Testis (tissue), 3 donors: Measurements from ENCODE around the gene AHDC1. TPM values are rescaled to one million over a fixed set of nuclear protein-coding genes. Genes with fewer than 3 reads are reported as not detected.

Source experiments
- DNase-seq: peaks from one replicate; pipeline ENCODE4 v3.0.0-alpha.2; 2019
- H3K27ac ChIP-seq, 2 donors: fragments of 200-600 bp; sonication (generic); one replicate each; pipeline ENCODE4 v1.5.1; 2019
- H3K27me3 ChIP-seq: fragments of 200-600 bp; sonication (generic); one replicate; pipeline ENCODE4 v1.5.1; 2019
- H3K36me3 ChIP-seq: fragments of 200-600 bp; sonication (generic); one replicate; pipeline ENCODE4 v1.5.1; 2017; ENCODE audit warnings: low read depth; ENCODE audit errors: missing control alignments
- H3K4me1 ChIP-seq: fragments of 200-600 bp; sonication (generic); one replicate; pipeline ENCODE4 v1.5.1; 2019
- H3K4me3 ChIP-seq, 2 donors: fragments of 200-600 bp; sonication (generic); one replicate each; pipeline ENCODE4 v1.5.1; 2017 to 2019
- H3K9me3 ChIP-seq: fragments of 200-600 bp; sonication (generic); one replicate; pipeline ENCODE4 v1.5.1; 2017
- POLR2A ChIP-seq: fragments of 450-650 bp; IDR thresholded peaks from one replicate; pipeline ENCODE4 v1.6.1; 2017; ENCODE audit warnings: antibody characterized with exemption, mild to moderate bottlenecking, moderate library complexity
- WGBS, 2 donors: methylation state at CpG; one replicate each; pipeline ENCODE4 v1.1.5; 2018; 5-methylcytosine and 5-hydroxymethylcytosine counted together
- intact Hi-C: fragments of 100-400 bp; cut with DNase I; formaldehyde crosslinking; loops from one replicate; pipeline ENCODE4 v1.15.1; 2023; ENCODE audit warnings: low total_unique reads
- polyA plus RNA-seq: library from polyadenylated mRNA; stranded (reverse); fragments of 350-450 nt; fragmentation: Illumina TruSeq; extraction: RNeasy Lipid Tissue Mini Kit (QIAGEN cat#74804); gene quantifications from one replicate; pipeline ENCODE4 v1.2.3, GENCODE V29; 2014; ENCODE audit warnings: low read depth, low replicate concordance; ENCODE audit not compliant: insufficient read depth
- total RNA-seq, 2 donors: library from RNA; depleted of rRNA; stranded (reverse); fragments of >200 nt; gene quantifications; one replicate each; pipeline ENCODE4 v1.2.3, GENCODE V29; 2016
- TF ChIP-seq, protein P1 (sequence below), 3 experiments: fragments of 450-650 bp in 2 of 3; fragments of 200-600 bp in 1 of 3; sonication (generic) in 1 of 3; IDR thresholded peaks; one replicate each; pipeline ENCODE4 v1.5.1; 2016 to 2019; ENCODE audit warnings: antibody characterized with exemption in 3 of 3, mild to moderate bottlenecking in 2 of 3, moderate library complexity in 1 of 3

Gene AHDC1
- total and polyA plus RNA-seq, 3 donors from 2014 or later, result 32.5 to 86.8 (median 73.7) TPM

GRCh38 chr1:27634177-27634984 lies 30.4 kb upstream of the AHDC1 start:
- DNase-seq, result no peak
- no peaks in the 10 kb centered on the region for H3K9me3 ChIP-seq
- H3K36me3 ChIP-seq, result no peaks in the 10 kb centered on the region
- WGBS, 2 donors, result 7 to 13% methylated on average over 17 to 57 of the region's 63 CpGs
- H3K27ac ChIP-seq, result peak overlapping the region; percentile 34 to 37
- H3K4me1 ChIP-seq, result peaks cover 5% of the 10 kb centered on the region
- no peaks in the 10 kb centered on the region for H3K27me3 ChIP-seq
- intact Hi-C loops, result no loop called here
- peak overlapping the region; percentile 45 to 67 for H3K4me3 ChIP-seq
- no peak for TF ChIP-seq POLR2A
- TF ChIP-seq, protein P1, sequence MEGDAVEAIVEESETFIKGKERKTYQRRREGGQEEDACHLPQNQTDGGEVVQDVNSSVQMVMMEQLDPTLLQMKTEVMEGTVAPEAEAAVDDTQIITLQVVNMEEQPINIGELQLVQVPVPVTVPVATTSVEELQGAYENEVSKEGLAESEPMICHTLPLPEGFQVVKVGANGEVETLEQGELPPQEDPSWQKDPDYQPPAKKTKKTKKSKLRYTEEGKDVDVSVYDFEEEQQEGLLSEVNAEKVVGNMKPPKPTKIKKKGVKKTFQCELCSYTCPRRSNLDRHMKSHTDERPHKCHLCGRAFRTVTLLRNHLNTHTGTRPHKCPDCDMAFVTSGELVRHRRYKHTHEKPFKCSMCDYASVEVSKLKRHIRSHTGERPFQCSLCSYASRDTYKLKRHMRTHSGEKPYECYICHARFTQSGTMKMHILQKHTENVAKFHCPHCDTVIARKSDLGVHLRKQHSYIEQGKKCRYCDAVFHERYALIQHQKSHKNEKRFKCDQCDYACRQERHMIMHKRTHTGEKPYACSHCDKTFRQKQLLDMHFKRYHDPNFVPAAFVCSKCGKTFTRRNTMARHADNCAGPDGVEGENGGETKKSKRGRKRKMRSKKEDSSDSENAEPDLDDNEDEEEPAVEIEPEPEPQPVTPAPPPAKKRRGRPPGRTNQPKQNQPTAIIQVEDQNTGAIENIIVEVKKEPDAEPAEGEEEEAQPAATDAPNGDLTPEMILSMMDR (IDR thresholded peaks at IDR 0.05), result peak in 1 of 3 experiments; percentile 6

DNA sequence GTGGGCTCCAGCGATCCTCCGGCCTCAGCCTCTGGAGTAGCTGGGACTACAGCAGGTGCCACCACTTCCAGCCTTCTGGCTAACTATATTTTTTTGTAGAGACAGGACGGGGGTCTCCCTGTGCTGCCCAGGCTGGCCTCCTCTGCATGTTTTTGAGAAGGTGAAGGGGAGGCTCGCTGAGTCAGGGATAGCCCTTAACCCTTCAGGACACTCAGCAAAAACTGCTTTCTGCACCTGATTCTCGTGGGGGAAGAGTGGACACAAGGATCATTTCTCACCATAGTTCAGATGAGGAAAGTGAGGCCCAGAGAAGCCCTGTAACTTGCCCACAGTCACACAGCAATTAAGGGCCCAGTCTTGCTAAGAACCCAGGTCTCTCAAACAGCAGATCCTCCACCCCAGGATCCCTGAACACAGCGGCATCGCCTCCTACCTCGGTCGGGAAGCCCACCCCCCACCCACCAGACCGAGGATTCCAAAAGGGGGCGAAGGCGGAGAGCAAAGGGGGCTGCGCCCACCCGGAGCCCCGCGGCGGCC lies 29.8 kb upstream of the AHDC1 start:
- Histone ChIP-seq H3K4me1 (peaks cover 5% of the 10 kb centered on the region), H3K36me3 (no peaks in the 10 kb centered on the region), H3K27me3 (no peaks in the 10 kb centered on the region), H3K27ac (peak overlapping the region; percentile 34 to 37), H3K9me3 (no peaks in the 10 kb centered on the region), H3K4me3 (peak overlapping the region; percentile 45 to 67)
- no peak for DNase-seq
- intact Hi-C loops, result no loop called here
- WGBS, 2 donors, result 19 to 25% methylated on average over 10 to 17 of the region's 17 CpGs
- TF ChIP-seq, protein P1 (IDR thresholded peaks at IDR 0.05), result no peak
- TF ChIP-seq POLR2A, result no peak

GRCh38 chr1:27633298-27633610 lies 29.3 kb upstream of the AHDC1 start:
- no peak overlapping the region for H3K27ac ChIP-seq
- no peak for DNase-seq

DNA sequence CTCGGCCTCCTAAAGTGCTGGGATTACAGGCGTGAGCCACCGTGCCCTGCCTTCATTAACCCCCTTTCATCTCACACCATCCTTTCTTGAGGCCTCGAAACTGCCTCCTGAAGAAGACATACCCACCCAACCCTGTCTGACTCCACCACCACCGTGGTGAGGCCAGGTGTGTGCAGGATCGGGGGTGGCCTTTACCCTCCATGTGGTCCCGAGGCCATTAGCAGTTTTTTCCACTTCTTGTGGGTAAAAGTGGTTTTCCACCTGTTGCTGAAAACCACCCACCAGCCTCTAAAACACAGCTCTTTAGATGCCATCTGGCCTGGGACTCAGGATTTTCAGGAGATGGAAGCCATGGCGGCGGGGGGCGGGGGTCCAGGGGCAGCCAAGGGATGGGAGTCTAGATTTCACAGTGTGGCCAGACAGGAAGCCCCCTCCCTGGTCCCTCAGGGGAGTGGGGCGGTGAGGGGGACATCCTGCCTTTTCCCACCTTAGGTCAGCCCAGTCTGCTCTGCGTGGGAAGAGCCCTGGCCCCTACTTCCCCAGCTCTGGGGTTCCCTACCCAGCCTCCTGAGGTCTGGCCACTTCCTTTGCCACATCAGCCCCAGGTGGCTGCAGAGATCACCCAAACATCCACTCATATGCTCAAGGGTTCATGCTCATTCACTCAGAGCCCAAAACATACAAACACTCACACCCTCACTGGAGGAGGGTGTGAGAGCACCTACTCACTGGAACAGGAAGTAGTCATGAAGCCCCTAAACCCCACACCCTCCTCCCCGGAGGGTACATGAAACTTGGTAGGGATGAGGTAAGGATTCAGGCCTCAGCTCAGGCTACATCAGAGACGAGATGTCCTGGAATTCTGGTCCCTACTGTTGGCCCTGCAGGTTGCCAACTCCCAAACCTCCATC lies 28.7 kb upstream of the AHDC1 start:
- Histone ChIP-seq H3K9me3 (no peaks in the 10 kb centered on the region), H3K4me3 (no peak overlapping the region), H3K36me3 (no peaks in the 10 kb centered on the region), H3K27ac (peak overlapping the region in 1 of 2 donors; percentile 76), H3K4me1 (peaks cover 5% of the 10 kb centered on the region), H3K27me3 (no peaks in the 10 kb centered on the region)
- DNase-seq, result no peak
- WGBS, 2 donors, result 68 to 80% methylated on average over 13 to 14 of the region's 14 CpGs
- intact Hi-C loops, result no loop called here
- TF ChIP-seq, protein P1 (IDR thresholded peaks at IDR 0.05), result no peak
- no peak for TF ChIP-seq POLR2A

More at GRCh38 chr1:27633298-27633610, 29.3 kb upstream of the AHDC1 start:
- Histone ChIP-seq H3K27me3 (no peaks in the 10 kb centered on the region), H3K36me3 (no peaks in the 10 kb centered on the region), H3K9me3 (no peaks in the 10 kb centered on the region), H3K4me1 (peaks cover 5% of the 10 kb centered on the region), H3K4me3 (no peak overlapping the region)
- intact Hi-C loops, result no loop called here
- 72 to 75% methylated on average over 5 of the region's 5 CpGs for WGBS, 2 donors
- TF ChIP-seq, protein P1 (IDR thresholded peaks at IDR 0.05), result no peak
- TF ChIP-seq POLR2A, result no peak
